HUES64 (cell line): ENCODE data around the gene DSCAML1. TPM values are rescaled to one million over a fixed set of nuclear protein-coding genes. Genes with fewer than 3 reads are reported as not detected.
A peak's percentile ranks its signal among the peaks of the same experiment; 100 is the strongest.

Experiments used
- H3K27ac ChIP-seq: 2 replicates; pipeline ENCODE4 v1.7.0; 2013; ENCODE audit warnings: low read depth, low read length, inconsistent platforms
- H3K27me3 ChIP-seq: 2 replicates; pipeline ENCODE4 v1.6.1; 2013; ENCODE audit warnings: mild to moderate bottlenecking, low read length; ENCODE audit not compliant: insufficient read depth
- H3K36me3 ChIP-seq: 2 replicates; pipeline ENCODE4 v1.6.1; 2013; ENCODE audit warnings: mild to moderate bottlenecking, low read length; ENCODE audit not compliant: insufficient read depth
- H3K4me1 ChIP-seq: 2 replicates; pipeline ENCODE4 v1.6.1; 2013; ENCODE audit warnings: mild to moderate bottlenecking, low read length, moderate library complexity; ENCODE audit not compliant: insufficient read depth
- H3K4me3 ChIP-seq: 2 replicates; pipeline ENCODE4 v1.5.1; 2013; ENCODE audit warnings: mild to moderate bottlenecking, low read length, moderate library complexity
- H3K9ac ChIP-seq: 2 replicates; pipeline ENCODE4 v1.6.1; 2013; ENCODE audit warnings: mild to moderate bottlenecking, low read depth, low read length
- H3K9me3 ChIP-seq: 2 replicates; pipeline ENCODE4 v1.6.1; 2013; ENCODE audit warnings: low read depth, low read length; ENCODE audit not compliant: insufficient read depth
- WGBS: fragments of 150-250, 120-280 bp; methylation state at CpG from one replicate; pipeline ENCODE4 v1.1.7; 2013; ENCODE audit warnings: missing lambda C conversion rate; 5-methylcytosine and 5-hydroxymethylcytosine counted together
- polyA plus RNA-seq, 2 experiments: library from polyadenylated mRNA; stranded (reverse); fragments of 50-300 nt; gene quantifications; one replicate each; pipeline ENCODE4 v1.2.3, GENCODE V29; 2013

DSCAML1 gene
- polyA plus RNA-seq (2013, experiment 1 of 2): 0.15 TPM
- polyA plus RNA-seq (2013, experiment 2 of 2): 0.06 TPM

DNA sequence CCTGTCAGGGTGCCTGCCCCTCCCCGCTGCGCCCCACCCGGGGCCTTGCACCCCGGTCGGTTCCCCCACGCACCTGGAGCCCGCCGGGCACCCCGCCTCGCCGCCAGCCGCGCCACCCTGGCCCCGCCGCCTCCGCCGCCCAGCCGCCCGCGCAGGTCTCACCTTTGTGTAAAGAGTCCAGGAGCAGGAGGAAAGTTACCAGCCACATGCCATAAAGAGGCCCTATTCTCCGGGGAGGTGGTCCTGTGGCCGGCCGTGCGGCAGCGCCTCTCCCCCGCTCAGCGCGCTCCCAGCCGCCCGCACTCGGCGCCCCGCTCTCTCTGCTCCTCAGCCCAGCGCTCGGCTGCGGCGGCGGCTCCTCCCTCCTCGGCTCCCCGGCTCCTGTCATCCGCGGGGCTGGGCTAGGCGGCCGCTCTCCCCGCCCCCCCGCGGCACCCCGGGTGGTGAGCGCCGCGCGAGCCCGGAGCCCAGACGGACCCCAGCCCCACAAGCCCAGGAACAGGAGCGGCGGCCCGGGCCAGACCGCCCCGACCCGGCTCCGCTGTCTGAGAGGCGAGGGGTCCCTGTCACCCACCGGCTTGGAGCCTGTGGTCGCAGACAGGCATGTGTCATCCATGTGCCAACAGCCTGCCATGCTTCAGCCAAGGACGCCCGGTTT is at the start of gene DSCAML1:
TSS of gene DSCAML1 (minus strand) at position 345 of the 658 bp plus-strand sequence. CDS start at position 208, 137 bp downstream.
- peaks cover 82% of the 10 kb centered on the region for H3K27me3 ChIP-seq
- WGBS: 3% methylated on average over 66 of the region's 66 CpGs

GRCh38 chr11:117843666-117844484 is 46.9 kb upstream of the DSCAML1 start:
- Histone ChIP-seq H3K4me1 (no peaks in the 10 kb centered on the region), H3K9me3 (no peaks in the 10 kb centered on the region), H3K36me3 (no peaks in the 10 kb centered on the region), H3K27me3 (no peaks in the 10 kb centered on the region), H3K4me3 (no peak overlapping the region), H3K9ac (no peak overlapping the region), H3K27ac (no peak overlapping the region)
- 41% methylated on average over 9 of the region's 9 CpGs for WGBS

More for the DNA sequence above, at the start of gene DSCAML1:
- H3K36me3 ChIP-seq: no peaks in the 10 kb centered on the region
- H3K4me1 ChIP-seq: 0 out of 2 replicates have a peak, but pooled peaks cover 4% of the 10 kb centered on the region
- H3K9me3 ChIP-seq: no peaks in the 10 kb centered on the region
- peak within 1 kb of the TSS; percentile 52 for H3K4me3 ChIP-seq
- H3K27ac ChIP-seq: no peak within 1 kb of the TSS
- no peak within 1 kb of the TSS for H3K9ac ChIP-seq

DNA sequence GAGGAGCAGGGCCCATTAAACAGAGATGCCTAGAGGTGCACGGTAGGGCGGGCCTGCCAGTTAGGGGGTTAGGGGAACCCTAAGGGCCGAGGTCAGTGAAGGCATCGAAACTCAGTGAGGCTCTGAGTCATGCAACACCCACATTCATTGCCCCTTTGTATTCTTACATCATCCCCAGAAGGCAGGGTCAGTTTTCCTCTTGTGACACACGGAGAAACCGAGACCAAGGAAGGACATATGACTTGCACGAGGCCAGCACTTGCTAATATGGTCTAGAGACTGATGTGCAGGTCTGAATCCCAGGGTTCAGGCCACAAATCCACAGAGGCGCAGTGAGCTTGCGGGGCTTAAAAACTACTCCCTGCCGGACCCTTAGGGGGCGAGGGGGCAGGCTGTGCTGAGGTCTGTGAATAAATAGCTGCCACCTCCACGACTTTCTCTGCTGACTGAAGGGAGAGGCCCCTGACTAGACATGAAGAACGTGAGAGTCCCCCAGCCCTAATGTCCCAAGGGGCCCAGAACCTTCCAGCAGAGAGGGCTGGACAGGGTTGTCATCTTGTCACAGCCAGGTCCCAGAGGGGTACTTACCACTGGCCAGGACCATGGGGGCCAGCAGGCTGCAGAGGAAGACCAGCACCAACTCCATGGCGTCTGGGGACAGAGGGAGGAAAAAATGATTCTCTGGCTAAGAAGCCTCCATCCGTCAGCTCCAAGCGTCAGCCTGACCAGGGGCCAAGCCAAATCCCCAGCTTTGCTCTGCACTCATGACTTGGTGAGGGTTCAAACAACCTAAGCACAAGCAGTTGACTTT is 45.3 kb upstream of the DSCAML1 start:
- H3K27me3 ChIP-seq: no peaks in the 10 kb centered on the region
- 82% methylated on average over 16 of the region's 16 CpGs for WGBS

DNA sequence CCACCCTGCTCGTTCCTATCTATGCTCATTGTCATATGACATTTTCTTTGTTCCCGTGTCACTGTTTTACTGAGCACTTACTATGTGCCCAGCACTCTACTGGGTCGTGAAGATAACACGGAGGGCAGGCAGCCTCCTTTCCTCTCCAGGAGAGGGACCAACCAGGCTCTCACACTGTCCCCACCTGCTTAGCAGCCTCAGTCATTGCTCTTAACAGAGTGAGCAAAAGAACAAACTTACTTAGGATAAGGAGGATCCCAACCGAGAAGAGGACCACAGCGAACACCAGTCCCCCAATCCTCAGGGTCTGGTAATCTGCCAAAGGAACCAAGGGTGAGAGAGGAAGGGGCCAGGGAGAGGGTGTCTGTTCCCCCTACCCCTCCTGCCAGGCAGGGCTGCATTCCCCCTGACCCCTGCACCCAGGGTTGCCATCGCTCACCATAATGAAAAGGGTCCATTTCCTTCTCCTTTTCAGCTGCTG is 44.6 kb upstream of the DSCAML1 start:
- 95% methylated on average over 7 of the region's 7 CpGs for WGBS
- no peak overlapping the region for H3K9ac ChIP-seq

More for the DNA sequence above, 45.3 kb upstream of the DSCAML1 start:
- Histone ChIP-seq H3K27ac (no peak overlapping the region), H3K4me3 (no peak overlapping the region), H3K9ac (no peak overlapping the region), H3K9me3 (no peaks in the 10 kb centered on the region), H3K4me1 (no peaks in the 10 kb centered on the region), H3K36me3 (no peaks in the 10 kb centered on the region)

GRCh38 chr11:117840881-117841550 is 44.0 kb upstream of the DSCAML1 start:
- Histone ChIP-seq H3K9ac (no peak overlapping the region), H3K27ac (no peak overlapping the region), H3K27me3 (no peaks in the 10 kb centered on the region), H3K4me3 (no peak overlapping the region), H3K36me3 (no peaks in the 10 kb centered on the region), H3K4me1 (no peaks in the 10 kb centered on the region), H3K9me3 (no peaks in the 10 kb centered on the region)
- WGBS: 94% methylated on average over 11 of the region's 11 CpGs

More for the DNA sequence above, 44.6 kb upstream of the DSCAML1 start:
- H3K36me3 ChIP-seq: no peaks in the 10 kb centered on the region
- no peaks in the 10 kb centered on the region for H3K4me1 ChIP-seq
- H3K27ac ChIP-seq: no peak overlapping the region
- no peaks in the 10 kb centered on the region for H3K9me3 ChIP-seq
- no peak overlapping the region for H3K4me3 ChIP-seq
- no peaks in the 10 kb centered on the region for H3K27me3 ChIP-seq

- H3K4me3 ChIP-seq: no peak overlapping the region
- no peaks in the 10 kb centered on the region for H3K9me3 ChIP-seq
- no peak overlapping the region for H3K27ac ChIP-seq
- H3K4me1 ChIP-seq: no peaks in the 10 kb centered on the region
- no peaks in the 10 kb centered on the region for H3K27me3 ChIP-seq
- WGBS: 91% methylated on average over 10 of the region's 10 CpGs
- no peak overlapping the region for H3K9ac ChIP-seq
- H3K36me3 ChIP-seq: no peaks in the 10 kb centered on the region
Measured at GRCh38 chr11:117839936-117840813, 43.2 kb upstream of the DSCAML1 start.

DNA sequence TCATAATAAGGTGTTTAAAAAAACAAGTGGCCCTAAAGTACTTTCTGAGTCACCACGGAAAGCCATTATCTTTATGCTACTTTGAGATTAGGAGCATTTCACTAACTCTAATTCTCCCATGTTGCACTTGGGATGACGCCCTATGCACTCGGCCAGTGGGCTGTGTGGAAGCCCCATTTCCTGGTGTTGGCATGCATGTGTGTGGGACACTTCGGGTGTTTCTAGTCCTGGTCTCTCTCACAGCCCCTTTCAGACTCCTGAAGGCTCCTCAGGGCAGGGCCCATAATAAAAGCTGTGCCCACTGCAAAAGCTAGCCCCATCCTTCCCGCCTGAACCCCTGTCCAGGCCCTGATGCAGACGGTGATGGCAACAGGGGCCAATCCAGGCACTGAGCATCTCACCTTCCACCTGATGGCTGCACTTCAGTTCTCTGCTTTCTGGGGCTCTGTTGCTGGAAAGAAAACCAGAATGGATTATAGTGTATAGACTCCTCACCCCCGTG is 42.4 kb upstream of the DSCAML1 start:
- Histone ChIP-seq H3K9me3 (no peaks in the 10 kb centered on the region), H3K27me3 (no peaks in the 10 kb centered on the region), H3K36me3 (no peaks in the 10 kb centered on the region), H3K4me1 (no peaks in the 10 kb centered on the region), H3K9ac (no peak overlapping the region), H3K27ac (no peak overlapping the region), H3K4me3 (no peak overlapping the region)
- 88% methylated on average over 7 of the region's 7 CpGs for WGBS

DNA sequence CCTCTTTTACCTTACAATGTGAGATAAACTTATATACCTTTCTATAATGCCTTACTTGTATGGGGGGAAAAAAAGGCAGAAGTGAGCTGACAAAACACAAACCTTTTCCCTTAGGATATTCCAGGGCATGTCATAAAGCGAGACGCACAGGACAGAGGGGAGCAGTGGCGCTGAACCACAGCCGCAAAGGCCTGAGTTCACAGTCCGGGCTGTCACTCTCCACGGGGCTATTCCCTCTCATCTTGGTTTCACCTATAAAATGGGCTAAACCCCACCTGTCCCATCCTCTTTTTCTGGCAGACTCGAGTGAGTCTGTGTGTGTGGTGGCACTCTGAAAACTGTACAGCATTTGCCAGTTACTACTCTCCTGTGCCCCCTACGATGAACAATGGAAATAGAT is 41.9 kb upstream of the DSCAML1 start:
- Histone ChIP-seq H3K4me3 (no peak overlapping the region), H3K27me3 (no peaks in the 10 kb centered on the region), H3K9ac (no peak overlapping the region), H3K4me1 (no peaks in the 10 kb centered on the region), H3K27ac (no peak overlapping the region), H3K9me3 (no peaks in the 10 kb centered on the region), H3K36me3 (no peaks in the 10 kb centered on the region)
- 75% methylated on average over 8 of the region's 8 CpGs for WGBS

DNA sequence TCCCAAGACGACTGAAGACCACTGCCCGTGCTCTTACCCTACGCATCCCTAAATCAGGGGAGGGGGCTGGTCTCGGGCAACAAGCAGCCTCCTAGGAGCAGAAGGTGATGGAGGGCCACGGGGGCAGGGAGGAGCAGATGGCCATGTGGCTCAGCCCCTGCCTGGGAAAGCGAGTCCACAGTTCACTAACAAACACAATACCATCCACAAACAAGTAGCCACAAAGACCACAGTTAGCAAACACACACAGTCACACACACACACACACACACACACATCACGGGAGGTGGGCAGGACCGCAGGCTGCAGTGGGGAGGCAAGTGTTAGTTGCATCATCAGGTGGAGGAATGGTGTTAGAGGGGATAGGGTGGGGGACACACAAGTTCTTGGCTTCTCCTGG is 40.8 kb upstream of the DSCAML1 start:
- no peak overlapping the region for H3K4me3 ChIP-seq
- WGBS: 81% methylated on average over 8 of the region's 8 CpGs

More for the DNA sequence above, 40.8 kb upstream of the DSCAML1 start:
- no peak overlapping the region for H3K9ac ChIP-seq
- no peak overlapping the region for H3K27ac ChIP-seq
- no peaks in the 10 kb centered on the region for H3K27me3 ChIP-seq
- H3K9me3 ChIP-seq: no peaks in the 10 kb centered on the region
- no peaks in the 10 kb centered on the region for H3K36me3 ChIP-seq
- H3K4me1 ChIP-seq: no peaks in the 10 kb centered on the region
